ENCODE data around the gene HTR1B. TPM values are rescaled to one million over a fixed set of nuclear protein-coding genes. Genes with fewer than 3 reads are reported as not detected.

The HTR1B gene
- not detected for total RNA-seq

GRCh38 chr6:77463308-77463860, at the start of gene HTR1B:
Gene HTR1B (minus strand): TSS chr6:77463491. CDS start chr6:77463403, 88 bp downstream.
- ATAC-seq (replicated peaks) = no peak
- Mint-ChIP-seq H3K4me1 (peaks cover 9% of the 10 kb centered on the region), H3K27ac (no peak within 1 kb of the TSS), H3K9me3 (no peaks in the 10 kb centered on the region), H3K27me3 (peaks cover 60% of the 10 kb centered on the region), H3K4me3 (peak within 1 kb of the TSS; percentile 53), H3K36me3 (ENCODE audit: low read depth) (peaks cover 4% of the 10 kb centered on the region)

- H3K36me3 Mint-ChIP-seq (ENCODE audit: low read depth) = no peaks in the 10 kb centered on the region
- no peak overlapping the region for H3K4me3 Mint-ChIP-seq
- no peak for ATAC-seq (replicated peaks)
These were observed 49.3 kb upstream of the HTR1B start for GRCh38 chr6:77512554-77512953.

GRCh38 chr6:77511860-77512259, 48.6 kb upstream of the HTR1B start:
- Mint-ChIP-seq H3K27ac (no peak overlapping the region), H3K4me1 (no peaks in the 10 kb centered on the region), H3K36me3 (ENCODE audit: low read depth) (no peaks in the 10 kb centered on the region), H3K4me3 (no peak overlapping the region), H3K9me3 (peaks cover 19% of the 10 kb centered on the region), H3K27me3 (no peaks in the 10 kb centered on the region)
- no peak for ATAC-seq (replicated peaks)

More at GRCh38 chr6:77512554-77512953, 49.3 kb upstream of the HTR1B start:
- Mint-ChIP-seq H3K27me3 (no peaks in the 10 kb centered on the region), H3K27ac (no peak overlapping the region), H3K4me1 (no peaks in the 10 kb centered on the region), H3K9me3 (peaks cover 19% of the 10 kb centered on the region)

- H3K4me1 Mint-ChIP-seq = no peaks in the 10 kb centered on the region
- H3K9me3 Mint-ChIP-seq = no peaks in the 10 kb centered on the region
- H3K27me3 Mint-ChIP-seq = no peaks in the 10 kb centered on the region
- H3K27ac Mint-ChIP-seq = no peak overlapping the region
- no peaks in the 10 kb centered on the region for H3K36me3 Mint-ChIP-seq (ENCODE audit: low read depth)
- no peak overlapping the region for H3K4me3 Mint-ChIP-seq
- no peak for ATAC-seq (replicated peaks)
These were observed 39.7 kb upstream of the HTR1B start for GRCh38 chr6:77502981-77503380.

GRCh38 chr6:77492530-77492929, 29.2 kb upstream of the HTR1B start:
- ATAC-seq (replicated peaks) = no peak
- Mint-ChIP-seq H3K27me3 (no peaks in the 10 kb centered on the region), H3K9me3 (no peaks in the 10 kb centered on the region), H3K4me1 (no peaks in the 10 kb centered on the region), H3K27ac (no peak overlapping the region), H3K4me3 (no peak overlapping the region), H3K36me3 (ENCODE audit: low read depth) (no peaks in the 10 kb centered on the region)

- no peaks in the 10 kb centered on the region for H3K4me1 Mint-ChIP-seq
- no peaks in the 10 kb centered on the region for H3K27me3 Mint-ChIP-seq
- H3K9me3 Mint-ChIP-seq = no peaks in the 10 kb centered on the region
- no peak overlapping the region for H3K4me3 Mint-ChIP-seq
- H3K27ac Mint-ChIP-seq = no peak overlapping the region
- ATAC-seq (replicated peaks) = no peak
- no peaks in the 10 kb centered on the region for H3K36me3 Mint-ChIP-seq (ENCODE audit: low read depth)
These were observed 24.6 kb upstream of the HTR1B start for GRCh38 chr6:77487808-77488425.

- Mint-ChIP-seq H3K4me3 (no peak overlapping the region), H3K4me1 (no peaks in the 10 kb centered on the region), H3K9me3 (no peaks in the 10 kb centered on the region), H3K36me3 (ENCODE audit: low read depth) (no peaks in the 10 kb centered on the region), H3K27ac (no peak overlapping the region), H3K27me3 (peaks cover 3% of the 10 kb centered on the region)
- ATAC-seq (replicated peaks) = no peak
These were observed 19.7 kb upstream of the HTR1B start for GRCh38 chr6:77482981-77483380.

- Mint-ChIP-seq H3K4me3 (peak overlapping the region; percentile 64), H3K27ac (peak overlapping the region; percentile 40), H3K36me3 (ENCODE audit: low read depth) (no peaks in the 10 kb centered on the region), H3K27me3 (no peaks in the 10 kb centered on the region), H3K4me1 (peaks cover 9% of the 10 kb centered on the region), H3K9me3 (no peaks in the 10 kb centered on the region)
- no peak for ATAC-seq (replicated peaks)
These were observed 11.7 kb upstream of the HTR1B start for GRCh38 chr6:77474973-77475372.

- no peaks in the 10 kb centered on the region for H3K36me3 Mint-ChIP-seq (ENCODE audit: low read depth)
- H3K4me3 Mint-ChIP-seq = peak overlapping the region; percentile 64
- ATAC-seq (replicated peaks) = peak; percentile 28
- H3K4me1 Mint-ChIP-seq = peaks cover 9% of the 10 kb centered on the region
- no peaks in the 10 kb centered on the region for H3K9me3 Mint-ChIP-seq
- peak overlapping the region; percentile 40 for H3K27ac Mint-ChIP-seq
- no peaks in the 10 kb centered on the region for H3K27me3 Mint-ChIP-seq
These were observed 11.1 kb upstream of the HTR1B start for GRCh38 chr6:77474286-77474956.

- Mint-ChIP-seq H3K9me3 (no peaks in the 10 kb centered on the region), H3K4me1 (peaks cover 14% of the 10 kb centered on the region), H3K4me3 (no peak overlapping the region), H3K27ac (no peak overlapping the region), H3K36me3 (ENCODE audit: low read depth) (no peaks in the 10 kb centered on the region), H3K27me3 (peaks cover 8% of the 10 kb centered on the region)
- ATAC-seq (replicated peaks) = no peak
These were observed 7.7 kb upstream of the HTR1B start for GRCh38 chr6:77470983-77471382.

- Mint-ChIP-seq H3K27ac (no peak overlapping the region), H3K4me3 (no peak overlapping the region), H3K4me1 (peaks cover 9% of the 10 kb centered on the region), H3K27me3 (peaks cover 24% of the 10 kb centered on the region), H3K36me3 (ENCODE audit: low read depth) (no peaks in the 10 kb centered on the region), H3K9me3 (no peaks in the 10 kb centered on the region)
- no peak for ATAC-seq (replicated peaks)
These were observed 5.6 kb upstream of the HTR1B start for GRCh38 chr6:77468939-77469338.

- peaks cover 39% of the 10 kb centered on the region for H3K27me3 Mint-ChIP-seq
- H3K9me3 Mint-ChIP-seq = no peaks in the 10 kb centered on the region
- H3K4me3 Mint-ChIP-seq = peak overlapping the region; percentile 71
- peak; percentile 67 for ATAC-seq (replicated peaks)
- H3K4me1 Mint-ChIP-seq = peaks cover 9% of the 10 kb centered on the region
- peaks cover 4% of the 10 kb centered on the region for H3K36me3 Mint-ChIP-seq (ENCODE audit: low read depth)
- peak overlapping the region; percentile 4 for H3K27ac Mint-ChIP-seq
These were observed 3.5 kb upstream of the HTR1B start for GRCh38 chr6:77466451-77467437.

- Mint-ChIP-seq H3K4me1 (peaks cover 9% of the 10 kb centered on the region), H3K27ac (peak overlapping the region; percentile 4), H3K36me3 (ENCODE audit: low read depth) (peaks cover 4% of the 10 kb centered on the region), H3K27me3 (peaks cover 45% of the 10 kb centered on the region), H3K9me3 (no peaks in the 10 kb centered on the region), H3K4me3 (peak overlapping the region; percentile 71)
- peak; percentile 76 for ATAC-seq (replicated peaks)
These were observed 2.8 kb upstream of the HTR1B start for GRCh38 chr6:77466055-77466450.

- Mint-ChIP-seq H3K9me3 (no peaks in the 10 kb centered on the region), H3K27me3 (peaks cover 55% of the 10 kb centered on the region), H3K4me3 (peak overlapping the region; percentile 7), H3K4me1 (peaks cover 9% of the 10 kb centered on the region), H3K36me3 (ENCODE audit: low read depth) (peaks cover 4% of the 10 kb centered on the region), H3K27ac (no peak overlapping the region)
- no peak for ATAC-seq (replicated peaks)
These were observed 1.2 kb upstream of the HTR1B start for GRCh38 chr6:77464495-77464867.

Data from activated T-helper 17 cell treated with anti-CD3 and anti-CD28 coated beads, Interleukin-2, amount 50 U/mL, for 72 hours (primary cell).